AG08395 (cell line): ENCODE measurements around the gene MAMSTR.
"Not testable (repeated sequence)": the region's sequence is repeated elsewhere in the genome, so short reads cannot be mapped to it uniquely, and the experiment has no call there.

ENCODE experiments used
- DNase-seq: peaks from one replicate; pipeline ENCODE4 v3.0.0; 2012; ENCODE audit warnings: mixed read lengths, low spot score

Gene MAMSTR

GRCh38 chr19:48718711-48719231 is 754 bp downstream of the MAMSTR start:
- DNase-seq = no peak

DNA sequence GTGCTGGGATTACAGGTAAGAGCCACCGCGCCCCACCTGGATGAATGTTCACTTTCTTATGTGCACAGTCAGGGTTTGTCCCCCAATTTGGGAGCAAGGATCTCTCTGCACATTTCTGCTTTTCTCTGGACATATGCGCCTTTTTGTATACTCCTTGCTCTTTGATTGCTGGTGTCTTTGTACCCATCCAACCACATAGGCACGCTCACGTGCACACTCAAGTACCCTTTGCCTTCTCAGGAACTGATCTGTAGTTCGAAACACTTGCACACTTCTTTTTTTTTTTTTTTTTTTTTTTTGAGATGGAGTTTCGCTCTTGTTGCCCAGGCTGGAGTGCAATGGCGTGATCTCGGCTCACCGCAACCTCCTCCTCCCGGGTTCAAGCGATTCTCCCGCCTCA is 1.4 kb downstream of the MAMSTR start:
- DNase-seq = not testable (repeated sequence)

DNA sequence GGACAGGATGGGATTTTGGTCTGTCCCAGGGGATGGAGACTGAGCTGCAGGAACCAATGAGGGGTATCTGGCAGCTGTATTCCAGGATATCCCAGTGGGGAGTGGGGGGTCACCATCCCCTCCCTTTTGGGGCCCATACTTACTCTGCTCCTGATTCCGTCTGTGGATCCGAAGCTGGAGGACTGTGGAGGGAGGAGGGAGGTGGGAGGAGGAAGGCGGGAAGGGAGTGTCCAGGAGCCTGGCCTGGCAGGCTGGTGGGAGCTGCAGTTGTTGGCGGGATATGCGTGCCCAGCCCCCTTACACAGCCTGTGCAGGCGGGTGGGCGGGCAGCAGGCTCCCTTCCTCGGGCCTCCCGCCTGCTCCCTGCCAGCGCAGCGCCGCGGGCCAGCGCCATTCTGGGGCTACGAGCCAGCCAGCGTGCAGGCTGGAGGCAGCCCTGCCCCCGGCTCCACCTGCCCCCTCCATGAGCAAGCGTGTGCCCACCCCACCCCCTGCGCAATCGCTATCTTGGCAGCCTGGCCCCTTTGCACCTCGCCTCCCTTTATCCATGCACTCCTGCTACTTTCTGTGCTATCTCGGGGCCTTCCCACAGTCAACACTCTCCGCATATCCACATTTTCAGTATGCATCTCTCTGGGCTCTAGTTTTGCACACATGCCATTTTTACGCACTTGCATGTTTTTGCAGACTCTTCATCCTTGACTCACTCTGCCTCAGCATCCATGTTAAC is 2.8 kb downstream of the MAMSTR start:
- DNase-seq = no peak

- DNase-seq = no peak
These were observed 3.8 kb downstream of the MAMSTR start for GRCh38 chr19:48715681-48716171.

DNA sequence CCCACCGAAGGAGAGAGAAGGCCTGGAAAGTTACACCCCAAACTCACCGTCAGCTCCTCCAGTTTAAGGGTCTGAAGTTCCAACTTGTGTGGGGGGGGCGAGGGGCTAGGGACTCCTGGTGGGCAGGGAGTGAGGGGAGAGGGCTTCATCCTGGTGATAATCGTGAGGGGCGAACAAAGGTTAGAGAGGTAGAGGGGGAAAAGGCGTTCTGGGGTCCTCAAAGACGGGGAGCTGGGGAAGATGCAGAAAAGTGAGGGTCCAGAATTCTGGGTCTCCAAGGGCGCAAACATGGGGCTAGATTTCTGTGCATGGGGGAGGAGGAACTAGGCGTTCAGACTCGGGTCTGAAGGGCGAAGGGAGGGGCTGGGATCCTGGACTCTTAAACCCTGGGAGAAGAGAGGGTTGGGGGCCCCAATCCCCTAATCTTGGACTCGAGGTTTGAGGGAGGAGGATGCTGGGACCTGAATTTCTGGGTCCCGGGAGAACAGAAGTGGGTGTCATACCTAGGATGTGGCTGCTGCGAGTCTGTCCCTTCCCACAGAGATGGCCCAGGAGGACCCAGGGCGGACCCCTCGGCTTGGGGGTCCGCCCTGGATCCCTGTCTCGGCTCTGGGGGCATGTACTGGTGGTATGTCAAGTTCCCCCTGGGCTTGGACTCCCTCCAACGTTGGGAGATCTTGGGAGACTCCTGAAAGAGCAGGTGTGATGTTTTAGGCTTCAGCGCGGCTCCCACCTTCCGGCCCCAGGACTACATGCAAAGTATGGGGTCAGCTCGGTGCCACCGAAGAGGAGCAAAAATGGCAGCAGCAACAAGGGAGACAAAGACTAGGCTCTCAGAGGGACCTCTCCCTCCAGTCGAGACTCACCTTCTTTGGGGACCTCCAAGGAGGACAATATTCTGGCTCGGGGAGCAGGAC is 4.5 kb downstream of the MAMSTR start:
- no peak for DNase-seq

- DNase-seq = peak; percentile 99
These were observed 5.4 kb downstream of the MAMSTR start for GRCh38 chr19:48713864-48714755.

DNA sequence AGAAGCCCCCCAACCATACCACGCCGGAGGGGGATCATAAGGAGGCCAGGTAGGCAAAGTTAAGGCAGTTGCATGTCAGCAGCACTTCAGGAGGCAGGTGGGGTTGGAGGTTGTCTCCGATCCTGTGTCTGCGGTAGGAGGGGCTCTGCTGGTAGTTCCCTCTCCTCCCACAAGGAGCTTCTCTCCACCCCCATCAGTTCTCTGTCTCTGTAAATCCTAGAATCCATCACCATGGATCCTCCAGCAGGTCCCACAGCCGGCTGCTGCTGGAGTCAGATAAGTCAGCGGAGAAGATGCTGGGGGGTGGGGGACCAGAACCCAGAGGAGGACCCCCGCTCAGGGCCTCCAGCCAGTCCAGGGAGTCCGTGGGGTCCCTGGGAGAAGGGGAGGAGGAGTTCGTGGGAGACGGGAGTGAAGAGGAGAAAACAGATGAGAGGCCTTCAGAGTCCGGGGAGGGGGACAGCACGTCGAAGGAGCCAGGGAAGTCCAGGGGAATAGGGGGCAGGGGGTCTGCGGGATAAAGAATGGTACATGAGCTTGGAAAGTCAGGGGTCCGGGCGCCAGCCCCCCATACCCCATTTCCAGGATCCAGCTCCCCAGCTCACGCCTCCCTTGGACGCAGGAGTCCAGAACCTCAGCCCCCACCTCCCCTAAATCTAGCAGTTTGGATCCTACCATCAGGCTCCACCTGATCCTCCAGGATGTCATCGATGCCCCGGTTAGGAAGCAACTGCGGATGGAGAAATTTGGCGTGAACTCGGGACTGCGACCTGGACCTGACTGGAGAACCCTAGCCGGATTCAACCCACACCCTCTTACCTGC is 6.3 kb downstream of the MAMSTR start:
- DNase-seq = no peak

GRCh38 chr19:48711106-48711662 is 8.3 kb downstream of the MAMSTR start:
- no peak for DNase-seq

GRCh38 chr19:48708471-48708870 is 11.1 kb downstream of the MAMSTR start:
- DNase-seq = no peak

GRCh38 chr19:48705431-48705830 is 14.1 kb downstream of the MAMSTR start:
- no peak for DNase-seq

- no peak for DNase-seq
These were observed 16.2 kb downstream of the MAMSTR start for GRCh38 chr19:48703316-48703715.

DNA sequence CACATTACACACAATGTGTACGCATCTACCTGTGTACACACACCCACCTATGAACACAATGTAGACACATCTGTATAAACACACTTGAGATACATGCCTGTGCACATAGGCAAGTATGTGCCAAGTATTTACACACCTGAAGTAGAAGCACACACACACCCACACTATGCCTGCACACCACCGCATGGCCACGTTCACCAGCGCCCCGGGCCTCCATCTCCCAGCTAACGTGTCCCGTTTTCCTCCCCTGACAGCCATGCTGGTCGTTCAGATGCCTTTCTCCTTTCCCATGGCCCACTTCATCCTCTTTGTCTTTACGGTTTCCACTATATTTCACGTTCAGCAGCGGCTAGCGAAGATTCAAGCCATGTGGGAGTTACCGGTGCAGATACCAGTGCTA is 16.8 kb downstream of the MAMSTR start:
- no peak for DNase-seq

GRCh38 chr19:48698046-48698445 is 21.5 kb downstream of the MAMSTR start:
- DNase-seq = peak; percentile 71

DNA sequence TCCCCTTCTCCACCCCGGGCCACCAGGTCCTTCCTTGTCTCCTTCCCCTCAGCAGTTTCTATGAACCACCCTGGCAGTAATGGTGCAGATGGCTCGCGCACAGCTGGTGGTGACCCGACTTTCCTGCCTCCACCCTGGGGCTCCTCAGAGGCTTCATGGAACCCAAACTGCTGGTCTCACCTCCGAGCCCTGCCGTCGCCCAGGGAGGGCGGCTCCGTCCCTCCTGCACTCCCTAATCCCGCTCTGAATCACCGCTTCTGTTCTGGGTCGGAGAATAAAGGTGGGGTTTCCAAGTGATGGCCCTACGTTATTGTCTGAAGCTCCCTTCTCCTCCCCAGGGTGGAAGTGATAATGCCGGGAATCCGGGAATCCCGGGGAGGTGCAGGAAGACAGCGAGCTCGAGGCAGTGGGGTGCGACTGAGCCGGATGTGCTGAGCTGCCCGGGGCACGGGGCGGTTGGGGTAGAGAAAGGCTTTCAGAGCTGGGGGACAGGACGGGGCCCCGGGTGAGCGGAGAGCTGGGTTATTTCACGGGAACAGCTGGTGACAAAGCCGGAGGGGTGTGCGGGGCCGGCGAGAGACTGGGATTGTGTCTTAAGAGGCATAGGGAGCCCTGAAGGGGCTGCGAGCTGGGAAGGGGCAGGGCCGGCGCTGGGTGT is 23.0 kb downstream of the MAMSTR start:
- no peak for DNase-seq

- DNase-seq = no peak
These were observed 23.7 kb downstream of the MAMSTR start, which contains the start of gene FUT2 for GRCh38 chr19:48695743-48696352. Gene FUT2, plus strand, starts transcription at chr19:48695971. Its CDS starts 6,986 bp downstream, at chr19:48702957.

DNA sequence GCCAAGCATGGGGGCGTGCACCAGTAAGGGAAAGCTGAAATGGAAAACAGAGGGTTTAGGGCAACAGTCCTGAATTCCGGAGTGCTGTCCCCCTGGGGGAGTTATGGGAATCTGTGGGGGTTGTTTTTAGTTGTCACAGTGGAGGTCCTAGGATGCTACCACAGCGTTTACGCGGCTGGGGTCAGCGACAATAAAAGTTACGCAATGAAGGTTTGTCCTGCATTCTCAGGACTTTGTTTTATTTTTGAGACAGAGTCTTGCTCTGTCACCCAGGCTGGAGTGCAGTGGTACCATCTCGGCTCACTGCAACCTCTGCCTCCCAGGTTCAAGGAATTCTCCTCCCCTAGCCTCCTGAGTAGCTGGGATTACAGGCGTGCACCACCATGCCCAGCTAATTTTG is 25.9 kb downstream of the MAMSTR start:
- DNase-seq = not testable (repeated sequence)

DNA sequence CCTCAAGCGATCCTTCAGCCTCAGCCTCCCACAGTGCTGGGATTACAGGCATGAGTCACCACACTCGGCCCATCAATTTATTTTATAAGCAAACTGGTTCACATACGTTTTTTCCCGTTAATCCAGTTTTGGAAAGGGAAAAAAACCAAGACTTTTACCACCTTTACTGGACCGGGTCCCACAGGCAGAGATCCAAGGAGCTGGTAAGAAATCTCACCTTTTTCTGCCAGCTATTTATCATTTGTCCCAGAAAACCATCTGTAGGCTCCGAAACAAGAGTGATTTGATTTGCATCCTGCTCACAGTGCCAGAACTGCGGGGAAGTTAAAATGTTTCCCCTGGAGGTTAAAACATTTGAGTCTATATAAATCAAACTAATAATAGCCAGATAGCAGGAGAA is 30.1 kb downstream of the MAMSTR start:
- DNase-seq = no peak

- DNase-seq = no peak
These were observed 31.7 kb downstream of the MAMSTR start for GRCh38 chr19:48687776-48688175.

GRCh38 chr19:48686637-48687036 is 32.9 kb downstream of the MAMSTR start:
- DNase-seq = not testable (repeated sequence)
